ENCODE results near the gene SNAPIN. TPM values are rescaled to one million over a fixed set of nuclear protein-coding genes. Genes with fewer than 3 reads are reported as not detected.

The SNAPIN gene
- total and polyA plus RNA-seq, 7 donors, result 51.7 to 102 (median 59.6) TPM

DNA sequence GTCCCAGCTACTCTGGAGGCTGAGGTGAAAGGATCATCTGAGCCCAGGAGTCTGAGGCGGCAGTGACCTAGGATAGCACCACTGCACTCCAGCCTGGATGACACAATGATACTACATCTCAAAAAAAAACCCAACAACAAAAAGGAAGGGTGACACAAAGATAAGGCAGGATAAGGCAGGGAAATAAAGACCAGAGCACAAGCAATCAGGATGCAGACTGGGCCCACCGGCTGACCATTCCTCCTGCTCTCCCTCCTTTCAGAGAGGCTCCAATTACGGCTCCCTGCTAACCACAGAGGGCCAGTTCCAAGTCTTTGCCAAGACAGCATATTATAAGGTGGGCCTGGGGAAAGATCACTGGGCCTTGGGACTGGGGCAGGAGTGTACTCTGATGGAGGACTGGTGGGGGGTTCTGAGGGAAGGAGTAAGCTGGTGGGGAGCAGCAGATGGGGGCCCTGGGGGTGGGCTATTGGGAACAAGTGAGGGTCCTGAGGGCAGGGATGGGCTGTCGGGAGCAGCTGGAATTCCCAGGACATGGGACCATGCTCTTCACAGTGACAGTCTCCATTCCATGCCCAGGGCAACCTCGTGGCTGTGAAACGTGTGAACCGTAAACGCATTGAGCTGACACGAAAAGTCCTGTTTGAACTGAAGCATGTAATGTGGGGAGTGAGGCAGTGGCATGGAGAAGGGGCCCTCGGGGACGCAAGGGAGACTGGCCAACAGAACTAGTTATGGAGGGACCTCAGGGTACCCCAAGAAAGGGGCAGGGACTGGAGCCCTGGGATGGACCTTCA lies 27.2 kb downstream of the SNAPIN start:
- Histone ChIP-seq H3K4me1 (no peaks in the 10 kb centered on the region), H3K27me3 (ENCODE audit: insufficient read depth in 3 of 3, low read length in 2 of 3) (peaks cover 0 to 12% (median 0%) of the 10 kb centered on the region in 3 donors), H3K27ac (no peak overlapping the region), H3K36me3 (ENCODE audit: insufficient read depth in 1 of 2, low read depth in 1 of 2) (peaks cover 0 to 7% of the 10 kb centered on the region in 2 donors), H3K9me3 (no peaks in the 10 kb centered on the region), H3K4me3 (no peak overlapping the region)
- intact Hi-C loops (cut with DNase I), result no loop called here
- 57 to 66% (median 64%) methylated on average over 11 of the region's 11 CpGs for WGBS, 3 donors
- TF ChIP-seq, protein P1, sequence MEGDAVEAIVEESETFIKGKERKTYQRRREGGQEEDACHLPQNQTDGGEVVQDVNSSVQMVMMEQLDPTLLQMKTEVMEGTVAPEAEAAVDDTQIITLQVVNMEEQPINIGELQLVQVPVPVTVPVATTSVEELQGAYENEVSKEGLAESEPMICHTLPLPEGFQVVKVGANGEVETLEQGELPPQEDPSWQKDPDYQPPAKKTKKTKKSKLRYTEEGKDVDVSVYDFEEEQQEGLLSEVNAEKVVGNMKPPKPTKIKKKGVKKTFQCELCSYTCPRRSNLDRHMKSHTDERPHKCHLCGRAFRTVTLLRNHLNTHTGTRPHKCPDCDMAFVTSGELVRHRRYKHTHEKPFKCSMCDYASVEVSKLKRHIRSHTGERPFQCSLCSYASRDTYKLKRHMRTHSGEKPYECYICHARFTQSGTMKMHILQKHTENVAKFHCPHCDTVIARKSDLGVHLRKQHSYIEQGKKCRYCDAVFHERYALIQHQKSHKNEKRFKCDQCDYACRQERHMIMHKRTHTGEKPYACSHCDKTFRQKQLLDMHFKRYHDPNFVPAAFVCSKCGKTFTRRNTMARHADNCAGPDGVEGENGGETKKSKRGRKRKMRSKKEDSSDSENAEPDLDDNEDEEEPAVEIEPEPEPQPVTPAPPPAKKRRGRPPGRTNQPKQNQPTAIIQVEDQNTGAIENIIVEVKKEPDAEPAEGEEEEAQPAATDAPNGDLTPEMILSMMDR (IDR thresholded peaks at IDR 0.05), result no peak
- DNase-seq (no peak), ATAC-seq (no peak)

DNA sequence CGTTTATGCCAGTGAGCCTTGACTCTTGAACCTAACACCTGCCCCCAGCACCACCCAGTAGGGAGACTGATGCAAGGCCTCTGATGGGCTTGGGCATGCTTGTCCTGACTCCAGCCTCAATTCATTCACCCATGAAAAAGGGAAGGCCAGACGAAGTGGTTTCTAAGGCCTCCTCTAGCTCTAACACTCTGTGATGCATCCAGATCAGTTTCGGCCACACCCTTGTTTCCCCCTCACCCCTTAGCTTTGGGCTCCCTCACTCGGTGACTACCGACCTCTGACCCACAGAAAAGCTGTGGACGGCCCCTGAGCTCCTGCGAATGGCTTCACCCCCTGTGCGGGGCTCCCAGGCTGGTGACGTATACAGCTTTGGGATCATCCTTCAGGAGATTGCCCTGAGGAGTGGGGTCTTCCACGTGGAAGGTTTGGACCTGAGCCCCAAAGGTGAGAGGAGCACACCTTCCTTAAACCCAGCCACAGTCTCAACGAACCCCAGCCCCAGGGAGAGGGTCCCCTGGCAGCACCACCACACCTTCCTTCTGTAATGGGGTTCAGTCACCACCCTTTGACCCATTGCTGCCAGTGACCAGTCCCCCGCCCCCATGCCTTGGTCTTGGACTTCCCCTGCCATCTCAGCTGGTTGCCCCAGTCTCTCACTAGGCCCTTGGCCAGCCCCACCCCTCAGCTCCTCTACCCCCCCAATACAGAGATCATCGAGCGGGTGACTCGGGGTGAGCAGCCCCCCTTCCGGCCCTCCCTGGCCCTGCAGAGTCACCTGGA lies 29.0 kb downstream of the SNAPIN start:
- H3K27me3 ChIP-seq (ENCODE audit: insufficient read depth in 3 of 3, low read length in 2 of 3), result no peaks in the 10 kb centered on the region
- ATAC-seq (no peak), DNase-seq (no peak)
- H3K4me1 ChIP-seq, result no peaks in the 10 kb centered on the region
- intact Hi-C loops (cut with DNase I), result no loop called here
- H3K4me3 ChIP-seq, result no peak overlapping the region
- no peaks in the 10 kb centered on the region for H3K9me3 ChIP-seq
- 83 to 85% (median 84%) methylated on average over 13 to 16 of the region's 16 CpGs for WGBS, 3 donors
- peaks cover 0 to 3% of the 10 kb centered on the region in 2 donors for H3K36me3 ChIP-seq (ENCODE audit: insufficient read depth in 1 of 2, low read depth in 1 of 2)
- TF ChIP-seq, protein P1 (IDR thresholded peaks at IDR 0.05), result no peak
- H3K27ac ChIP-seq, result no peak overlapping the region

DNA sequence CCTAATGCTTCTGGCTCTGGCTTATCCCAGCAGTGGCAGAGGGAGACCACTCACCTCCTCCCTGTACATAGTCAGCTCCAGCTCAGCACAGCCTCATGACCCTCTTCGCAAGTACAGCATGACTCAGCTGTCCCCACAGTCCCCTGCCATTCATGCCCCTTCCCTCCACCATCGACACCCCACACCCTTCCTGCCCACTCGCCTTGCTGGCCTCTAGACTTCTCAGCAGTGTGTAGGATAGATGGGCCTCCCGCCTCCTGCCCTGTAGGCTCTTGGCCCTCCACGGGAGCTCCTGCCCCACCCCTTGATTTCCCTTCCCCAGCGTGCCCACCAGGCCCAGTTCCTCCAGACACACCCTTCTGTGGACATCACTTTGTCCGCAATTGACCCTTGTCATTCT lies 29.8 kb downstream of the SNAPIN start:
- intact Hi-C loops (cut with DNase I), result no loop called here
- no peak for DNase-seq
- no peak for ATAC-seq
- Histone ChIP-seq H3K4me3 (no peak overlapping the region), H3K4me1 (no peaks in the 10 kb centered on the region), H3K9me3 (no peaks in the 10 kb centered on the region), H3K27me3 (ENCODE audit: insufficient read depth in 3 of 3, low read length in 2 of 3) (no peaks in the 10 kb centered on the region), H3K36me3 (ENCODE audit: insufficient read depth in 1 of 2, low read depth in 1 of 2) (no peaks in the 10 kb centered on the region), H3K27ac (no peak overlapping the region)
- TF ChIP-seq, protein P1 (IDR thresholded peaks at IDR 0.05), result no peak
- 73 to 83% (median 80%) methylated on average over 7 of the region's 7 CpGs for WGBS, 3 donors

DNA sequence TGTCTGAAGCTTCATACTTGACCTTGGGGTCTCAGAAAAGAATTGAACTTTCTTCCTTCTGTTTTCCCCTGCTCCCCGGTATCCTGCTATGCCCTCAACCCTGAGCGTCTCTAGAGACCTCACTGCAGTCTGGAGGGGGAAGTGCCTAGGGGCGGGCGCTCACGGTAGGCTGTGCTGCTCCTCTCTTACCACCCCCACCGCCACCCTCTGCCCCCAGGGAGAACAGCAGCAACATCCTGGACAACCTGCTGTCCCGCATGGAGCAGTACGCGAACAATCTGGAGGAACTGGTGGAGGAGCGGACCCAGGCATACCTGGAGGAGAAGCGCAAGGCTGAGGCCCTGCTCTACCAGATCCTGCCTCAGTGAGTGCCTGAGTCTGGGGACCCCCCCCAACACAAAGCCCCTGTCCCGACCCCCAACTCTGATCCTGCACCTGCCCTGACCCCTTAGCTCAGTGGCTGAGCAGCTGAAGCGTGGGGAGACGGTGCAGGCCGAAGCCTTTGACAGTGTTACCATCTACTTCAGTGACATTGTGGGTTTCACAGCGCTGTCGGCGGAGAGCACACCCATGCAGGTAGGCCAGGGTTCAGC lies 30.3 kb downstream of the SNAPIN start:
- no peaks in the 10 kb centered on the region for H3K9me3 ChIP-seq
- no peaks in the 10 kb centered on the region for H3K27me3 ChIP-seq (ENCODE audit: insufficient read depth in 3 of 3, low read length in 2 of 3)
- no peak for ATAC-seq
- 83 to 87% (median 85%) methylated on average over 18 of the region's 18 CpGs for WGBS, 3 donors
- TF ChIP-seq, protein P1 (IDR thresholded peaks at IDR 0.05), result no peak
- no peak overlapping the region for H3K4me3 ChIP-seq
- intact Hi-C loops (cut with DNase I), result no loop called here
- no peak for DNase-seq
- H3K4me1 ChIP-seq, result no peaks in the 10 kb centered on the region
- no peaks in the 10 kb centered on the region for H3K36me3 ChIP-seq (ENCODE audit: insufficient read depth in 1 of 2, low read depth in 1 of 2)
- no peak overlapping the region for H3K27ac ChIP-seq

Data from psoas muscle (tissue), 8 donors.